Activated CD4-positive, CD25-positive, alpha-beta regulatory T cell treated with anti-CD3 and anti-CD28 coated beads, Interleukin-2, amount 50 U/mL, for 16 hours (primary cell): ENCODE measurements around the gene S1PR1.
"Not testable (repeated sequence)": the region's sequence is repeated elsewhere in the genome, so short reads cannot be mapped to it uniquely, and the experiment has no call there.

Experiments used
- DNase-seq: peaks from one replicate; pipeline ENCODE4 v3.0.0-alpha.2; 2020; ENCODE audit warnings: low read depth, low spot score

Gene S1PR1

DNA sequence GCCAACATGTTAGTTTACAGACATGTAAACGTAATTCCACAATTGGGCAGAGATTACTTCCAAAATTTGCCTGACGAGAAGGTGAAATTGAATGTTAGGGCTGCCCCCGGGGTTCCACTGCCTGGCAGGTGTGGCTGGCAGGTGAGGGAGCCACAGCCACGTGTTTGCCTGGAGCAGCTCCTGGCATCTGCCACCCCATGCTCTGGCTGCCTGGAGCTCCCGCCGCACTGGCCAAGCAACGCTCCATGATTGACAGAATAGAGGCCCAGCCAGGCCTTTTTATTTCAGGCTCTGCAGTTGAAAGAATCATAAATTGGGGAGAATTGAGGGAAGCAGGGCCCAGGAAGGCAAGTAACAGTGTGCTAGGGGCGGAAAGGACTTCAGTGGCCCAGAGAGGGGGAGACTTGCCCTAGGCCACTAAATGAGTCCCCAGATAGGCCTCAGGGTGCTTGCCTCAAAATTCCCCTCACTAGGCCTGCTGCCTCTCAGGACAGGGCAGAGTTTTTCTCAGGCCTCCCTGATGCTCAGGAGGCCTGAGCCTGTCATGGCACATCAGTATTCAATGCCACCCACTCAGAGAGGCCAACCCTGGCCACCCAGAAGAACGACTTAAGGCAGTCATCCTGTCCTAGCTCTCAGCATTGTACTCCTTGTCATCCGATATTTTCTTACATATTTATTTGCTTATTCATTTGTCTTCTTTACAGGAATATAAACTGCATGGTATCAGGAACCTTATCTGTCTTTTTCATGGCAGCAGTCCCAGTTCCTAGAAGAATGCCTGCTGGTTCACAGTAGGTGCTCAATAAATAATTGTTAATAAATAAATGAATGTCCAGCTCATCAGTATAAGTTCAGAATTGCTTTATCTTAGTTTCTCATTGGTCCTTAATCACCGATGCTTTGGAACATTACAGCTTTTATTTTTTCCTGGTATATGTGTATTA is 16.6 kb upstream of the S1PR1 start:
- DNase-seq: no peak

GRCh38 chr1:101220906-101221305 is 15.9 kb upstream of the S1PR1 start:
- DNase-seq: no peak

GRCh38 chr1:101221945-101222429 is 14.8 kb upstream of the S1PR1 start:
- no peak for DNase-seq

GRCh38 chr1:101227837-101228236 is 9.0 kb upstream of the S1PR1 start:
- no peak for DNase-seq

GRCh38 chr1:101228424-101229134 is 8.2 kb upstream of the S1PR1 start:
- DNase-seq: no peak

- not testable (repeated sequence) for DNase-seq
These were observed 4.6 kb upstream of the S1PR1 start for GRCh38 chr1:101232182-101232581.

- DNase-seq: no peak
These were observed 3.3 kb upstream of the S1PR1 start for GRCh38 chr1:101233495-101233894.

- no peak for DNase-seq
These were observed 1.6 kb upstream of the S1PR1 start for GRCh38 chr1:101235216-101235695.

GRCh38 chr1:101235696-101236515 is 913 bp upstream of the S1PR1 start:
- no peak for DNase-seq

DNA sequence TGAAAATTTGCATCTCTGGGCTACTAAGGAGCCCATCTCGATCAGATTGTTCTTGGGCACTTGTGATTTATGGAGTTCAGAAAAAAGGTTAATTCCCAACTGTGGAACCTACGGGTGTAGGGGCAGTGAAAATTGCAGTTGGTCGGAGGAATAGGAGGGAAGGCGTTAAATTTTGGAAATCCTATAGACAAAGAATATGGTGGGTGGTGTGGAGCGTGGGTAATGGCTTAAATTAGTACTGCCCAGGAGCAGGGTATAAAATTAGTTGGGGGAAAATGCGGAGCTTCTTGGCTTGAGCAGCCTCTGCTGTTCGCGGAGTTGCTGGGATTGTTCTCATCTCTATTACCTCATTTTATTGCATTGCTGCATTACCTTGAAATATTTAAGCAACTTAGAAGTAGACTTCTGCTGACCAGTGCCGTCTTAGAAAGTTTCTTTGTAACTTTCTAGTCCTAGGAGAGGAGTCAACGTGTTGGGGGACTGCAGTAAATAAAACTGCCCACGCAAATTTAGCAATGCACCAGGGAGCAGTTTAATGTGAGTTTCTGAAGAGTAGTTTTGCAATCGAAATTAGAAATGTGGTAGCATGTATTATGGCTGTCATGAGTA is 514 bp downstream of the S1PR1 start:
- DNase-seq: no peak

DNA sequence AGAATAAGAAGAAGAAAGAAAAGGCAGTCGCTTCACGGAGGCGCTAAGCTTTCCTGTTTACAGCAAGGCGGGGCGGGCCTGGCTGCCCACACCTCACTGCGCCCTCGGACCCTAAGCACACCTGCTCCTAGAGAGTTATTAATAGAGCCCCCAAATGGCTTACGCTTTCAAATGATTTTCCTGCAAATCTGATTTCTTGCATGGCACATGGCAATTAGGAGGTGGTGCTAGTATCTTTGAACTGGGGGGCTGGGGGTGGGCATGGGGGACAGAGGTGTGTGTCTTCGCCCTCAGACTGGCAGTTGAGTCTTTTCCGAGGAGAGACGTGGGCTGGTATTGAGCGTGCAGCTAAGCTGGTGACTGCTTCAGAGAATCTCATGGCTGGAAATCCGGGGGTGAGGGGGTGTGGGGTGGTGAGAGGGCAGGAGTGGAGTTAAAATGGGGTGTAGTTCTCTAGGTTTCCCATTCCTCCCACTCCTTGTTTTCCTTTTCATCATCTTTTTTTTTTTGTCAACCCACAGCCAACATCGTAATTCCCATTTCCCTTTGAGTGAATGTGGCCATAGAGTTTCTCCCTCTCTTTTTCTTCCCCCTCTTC is 1.3 kb downstream of the S1PR1 start:
- no peak for DNase-seq

DNA sequence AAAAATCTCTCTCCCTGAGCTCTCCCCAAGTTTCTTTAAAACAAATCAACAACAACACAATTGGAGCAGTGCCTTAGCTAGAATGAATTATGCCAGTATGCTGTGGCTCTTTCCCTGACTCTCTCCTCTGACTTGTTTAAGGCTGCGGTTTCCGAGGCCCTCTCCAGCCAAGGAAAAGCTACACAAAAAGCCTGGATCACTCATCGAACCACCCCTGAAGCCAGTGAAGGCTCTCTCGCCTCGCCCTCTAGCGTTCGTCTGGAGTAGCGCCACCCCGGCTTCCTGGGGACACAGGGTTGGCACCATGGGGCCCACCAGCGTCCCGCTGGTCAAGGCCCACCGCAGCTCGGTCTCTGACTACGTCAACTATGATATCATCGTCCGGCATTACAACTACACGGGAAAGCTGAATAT is 1.9 kb downstream of the S1PR1 start:
- DNase-seq: peak; percentile 77

- DNase-seq: no peak
These were observed 2.5 kb downstream of the S1PR1 start for GRCh38 chr1:101239095-101240040.

- no peak for DNase-seq
These were observed 3.2 kb downstream of the S1PR1 start for GRCh38 chr1:101240041-101240430.

GRCh38 chr1:101241485-101242225 is 4.8 kb downstream of the S1PR1 start:
- no peak for DNase-seq

DNA sequence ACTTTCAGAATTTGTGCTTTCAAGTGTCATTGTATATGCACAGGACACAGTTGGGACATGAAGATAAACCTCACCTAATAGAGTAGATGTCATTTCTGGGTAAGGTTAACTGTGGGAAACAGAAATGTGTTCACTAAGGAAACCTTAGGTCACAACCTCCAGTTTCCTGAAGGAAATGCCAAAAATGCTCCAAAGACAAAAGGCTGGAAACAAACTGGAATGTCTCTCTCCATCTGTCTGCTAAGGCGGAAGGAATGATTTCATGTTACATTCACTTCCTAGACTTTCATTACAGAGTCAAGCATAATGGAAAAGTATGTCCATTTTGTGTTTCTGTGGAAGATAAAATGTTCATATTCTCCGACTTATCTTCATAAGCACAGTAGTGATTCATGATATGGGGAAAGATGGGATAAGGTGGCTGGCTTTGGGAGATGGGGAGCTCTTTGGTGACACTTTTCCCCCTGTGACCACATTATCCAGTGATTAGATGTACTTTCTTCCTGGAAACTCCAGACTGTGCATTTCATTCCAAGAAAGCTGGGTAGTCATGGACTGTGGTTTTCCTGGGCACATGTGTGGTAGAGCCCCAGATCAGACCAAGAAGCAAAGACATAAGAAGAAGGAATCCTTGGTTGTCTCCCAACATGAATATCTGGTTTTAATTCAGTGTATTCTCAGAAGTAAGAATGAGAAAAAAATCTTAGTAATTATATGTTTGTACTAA is 5.7 kb downstream of the S1PR1 start:
- no peak for DNase-seq

DNA sequence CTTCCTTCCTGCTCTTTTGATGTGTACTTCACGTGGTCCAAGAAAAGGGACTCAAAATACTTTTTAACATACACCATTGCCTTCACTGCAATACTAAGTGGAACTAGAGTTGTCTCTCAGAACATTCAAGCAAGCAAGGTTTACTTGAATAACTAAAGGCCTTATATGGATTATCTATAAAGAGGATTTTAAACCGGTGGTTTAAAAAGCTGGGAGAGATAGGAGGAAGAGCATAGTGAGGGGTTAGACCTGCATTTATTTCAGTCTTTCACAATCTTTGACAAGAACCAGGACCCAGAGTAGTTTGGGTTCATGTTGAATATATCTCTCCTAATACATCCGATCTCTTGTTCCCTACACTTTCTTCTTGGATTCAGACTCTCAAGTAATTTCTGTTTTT is 6.9 kb downstream of the S1PR1 start:
- DNase-seq: no peak

DNA sequence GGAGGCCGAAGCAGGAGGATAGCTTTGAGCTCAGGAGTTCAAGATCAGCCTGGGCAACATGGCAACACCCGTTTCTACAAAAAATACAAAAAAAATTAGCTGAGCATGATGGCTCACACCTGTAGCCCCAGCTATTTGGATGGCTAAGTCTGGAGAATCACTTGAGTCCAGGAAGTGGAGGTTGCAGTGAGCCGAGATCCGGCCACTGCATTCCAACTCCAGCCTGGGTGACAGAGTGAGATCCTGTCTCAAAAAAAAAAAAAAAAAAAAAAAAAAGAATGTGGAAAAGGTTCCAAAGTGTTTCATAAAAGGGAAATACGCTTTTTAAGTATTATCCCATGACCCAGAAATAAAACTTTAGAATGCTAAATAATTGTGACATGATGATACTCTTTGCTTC is 8.0 kb downstream of the S1PR1 start:
- DNase-seq: no peak
